Dendritic cell treated with granulocyte-macrophage colony-stimulating factor and Interleukin-4, amounts not matched to agents 40 ng/mL and 50 ng/mL, for 4 days (primary cell): Measurements from ENCODE around the gene PWWP2B.

ENCODE experiments used
- H3K27ac Mint-ChIP-seq: one replicate; pipeline ENCODE4 v1.8.0; 2022; ENCODE audit warnings: mild to moderate bottlenecking, mixed read lengths
- H3K27me3 Mint-ChIP-seq: one replicate; pipeline ENCODE4 v1.8.0; 2022; ENCODE audit warnings: mild to moderate bottlenecking, mixed read lengths
- H3K36me3 Mint-ChIP-seq: one replicate; pipeline ENCODE4 v1.8.0; 2022; ENCODE audit warnings: low read depth, mixed read lengths
- H3K4me1 Mint-ChIP-seq: one replicate; pipeline ENCODE4 v1.8.0; 2022; ENCODE audit warnings: low read depth, mixed read lengths
- H3K4me3 Mint-ChIP-seq: one replicate; pipeline ENCODE4 v1.8.0; 2022; ENCODE audit warnings: mild to moderate bottlenecking, moderate library complexity, mixed read lengths
- H3K9me3 Mint-ChIP-seq: one replicate; pipeline ENCODE4 v1.8.0; 2022; ENCODE audit warnings: mixed read lengths
- intact Hi-C: fragments of 100-400 bp; cut with micrococcal nuclease; formaldehyde crosslinking; loops from one replicate; pipeline ENCODE4 v1.15.0; 2022

PWWP2B gene

GRCh38 chr10:132443605-132443982, 46.6 kb downstream of the PWWP2B start:
- H3K27me3 Mint-ChIP-seq: no peaks in the 10 kb centered on the region
- intact Hi-C loops: no loop called here
- peaks cover 60% of the 10 kb centered on the region for H3K4me1 Mint-ChIP-seq
- H3K36me3 Mint-ChIP-seq: no peaks in the 10 kb centered on the region
- H3K9me3 Mint-ChIP-seq: no peaks in the 10 kb centered on the region
- H3K4me3 Mint-ChIP-seq: no peak overlapping the region
- H3K27ac Mint-ChIP-seq: peak overlapping the region; percentile 86

- Mint-ChIP-seq H3K9me3 (no peaks in the 10 kb centered on the region), H3K36me3 (no peaks in the 10 kb centered on the region), H3K27me3 (no peaks in the 10 kb centered on the region), H3K27ac (peak overlapping the region; percentile 86), H3K4me3 (no peak overlapping the region), H3K4me1 (peaks cover 55% of the 10 kb centered on the region)
- intact Hi-C loops: no loop called here
Observed at GRCh38 chr10:132443983-132444876, 47.2 kb downstream of the PWWP2B start.

GRCh38 chr10:132444877-132445351, 47.9 kb downstream of the PWWP2B start:
- no peak overlapping the region for H3K4me3 Mint-ChIP-seq
- intact Hi-C loops: no loop called here
- no peaks in the 10 kb centered on the region for H3K27me3 Mint-ChIP-seq
- H3K27ac Mint-ChIP-seq: peak overlapping the region; percentile 86
- H3K36me3 Mint-ChIP-seq: no peaks in the 10 kb centered on the region
- H3K4me1 Mint-ChIP-seq: peaks cover 59% of the 10 kb centered on the region
- no peaks in the 10 kb centered on the region for H3K9me3 Mint-ChIP-seq

- peaks cover 63% of the 10 kb centered on the region for H3K4me1 Mint-ChIP-seq
- H3K36me3 Mint-ChIP-seq: no peaks in the 10 kb centered on the region
- intact Hi-C loops: loop anchor here (2.0 kb wide), 1 partner anchor 49 kb away; the partner anchor contains the start of gene PWWP2B
- H3K4me3 Mint-ChIP-seq: no peak overlapping the region
- no peaks in the 10 kb centered on the region for H3K27me3 Mint-ChIP-seq
- peak overlapping the region; percentile 86 for H3K27ac Mint-ChIP-seq
- no peaks in the 10 kb centered on the region for H3K9me3 Mint-ChIP-seq
Observed at GRCh38 chr10:132445516-132446194, 48.7 kb downstream of the PWWP2B start.

- no peaks in the 10 kb centered on the region for H3K36me3 Mint-ChIP-seq
- H3K4me3 Mint-ChIP-seq: peak overlapping the region; percentile 58
- no peaks in the 10 kb centered on the region for H3K27me3 Mint-ChIP-seq
- peak overlapping the region; percentile 86 for H3K27ac Mint-ChIP-seq
- intact Hi-C loops: loop anchor here (2.0 kb wide), 1 partner anchor 49 kb away; the partner anchor contains the start of gene PWWP2B
- H3K4me1 Mint-ChIP-seq: peaks cover 69% of the 10 kb centered on the region
- H3K9me3 Mint-ChIP-seq: no peaks in the 10 kb centered on the region
Observed at GRCh38 chr10:132446195-132446581, 49.2 kb downstream of the PWWP2B start.

GRCh38 chr10:132446661-132447445, 49.9 kb downstream of the PWWP2B start:
- Mint-ChIP-seq H3K27ac (peak overlapping the region; percentile 86), H3K4me3 (peak overlapping the region; percentile 58), H3K4me1 (peaks cover 73% of the 10 kb centered on the region), H3K9me3 (no peaks in the 10 kb centered on the region), H3K36me3 (no peaks in the 10 kb centered on the region), H3K27me3 (no peaks in the 10 kb centered on the region)
- intact Hi-C loops: loop anchor here (2.0 kb wide), 1 partner anchor 50 kb away; the partner anchor contains the start of gene PWWP2B

- Mint-ChIP-seq H3K27me3 (no peaks in the 10 kb centered on the region), H3K9me3 (no peaks in the 10 kb centered on the region), H3K4me1 (peaks cover 72% of the 10 kb centered on the region), H3K4me3 (peak overlapping the region; percentile 21), H3K27ac (peak overlapping the region; percentile 86), H3K36me3 (no peaks in the 10 kb centered on the region)
- intact Hi-C loops: loop anchor here (2.0 kb wide), 1 partner anchor 51 kb away; the partner anchor contains the start of gene PWWP2B
Observed at GRCh38 chr10:132447446-132448247, 50.6 kb downstream of the PWWP2B start.

- Mint-ChIP-seq H3K4me3 (peak overlapping the region; percentile 9), H3K4me1 (peaks cover 78% of the 10 kb centered on the region)
- intact Hi-C loops: no loop called here
Observed at GRCh38 chr10:132448248-132448731, 51.3 kb downstream of the PWWP2B start.

GRCh38 chr10:132449051-132449810, 52.2 kb downstream of the PWWP2B start:
- no peaks in the 10 kb centered on the region for H3K9me3 Mint-ChIP-seq
- H3K4me1 Mint-ChIP-seq: peaks cover 77% of the 10 kb centered on the region
- intact Hi-C loops: no loop called here
- H3K4me3 Mint-ChIP-seq: no peak overlapping the region
- H3K27ac Mint-ChIP-seq: no peak overlapping the region
- peaks cover 2% of the 10 kb centered on the region for H3K27me3 Mint-ChIP-seq
- H3K36me3 Mint-ChIP-seq: no peaks in the 10 kb centered on the region

More at GRCh38 chr10:132448248-132448731, 51.3 kb downstream of the PWWP2B start:
- Mint-ChIP-seq H3K27me3 (no peaks in the 10 kb centered on the region), H3K36me3 (no peaks in the 10 kb centered on the region), H3K9me3 (no peaks in the 10 kb centered on the region), H3K27ac (peak overlapping the region; percentile 86)

GRCh38 chr10:132449811-132450181, 52.8 kb downstream of the PWWP2B start:
- H3K4me1 Mint-ChIP-seq: peaks cover 71% of the 10 kb centered on the region
- intact Hi-C loops: loop anchor here (5.0 to 10.0 kb wide), 2 partner anchors 85 to 112 kb away; partner anchors contain the start of gene INPP5A
- no peak overlapping the region for H3K27ac Mint-ChIP-seq
- H3K36me3 Mint-ChIP-seq: no peaks in the 10 kb centered on the region
- no peak overlapping the region for H3K4me3 Mint-ChIP-seq
- no peaks in the 10 kb centered on the region for H3K9me3 Mint-ChIP-seq
- H3K27me3 Mint-ChIP-seq: peaks cover 3% of the 10 kb centered on the region

- no peaks in the 10 kb centered on the region for H3K36me3 Mint-ChIP-seq
- H3K27me3 Mint-ChIP-seq: peaks cover 10% of the 10 kb centered on the region
- H3K4me1 Mint-ChIP-seq: peaks cover 65% of the 10 kb centered on the region
- H3K9me3 Mint-ChIP-seq: no peaks in the 10 kb centered on the region
- no peak overlapping the region for H3K4me3 Mint-ChIP-seq
- H3K27ac Mint-ChIP-seq: peak overlapping the region; percentile 56
- intact Hi-C loops: loop anchor here (5.0 to 10.0 kb wide), 2 partner anchors 84 to 113 kb away; partner anchors contain the start of gene INPP5A
Observed at GRCh38 chr10:132450466-132450824, 53.4 kb downstream of the PWWP2B start.

- H3K9me3 Mint-ChIP-seq: no peaks in the 10 kb centered on the region
- H3K4me1 Mint-ChIP-seq: peaks cover 60% of the 10 kb centered on the region
Observed at GRCh38 chr10:132450825-132451505, 54.0 kb downstream of the PWWP2B start.

More at GRCh38 chr10:132450825-132451505, 54.0 kb downstream of the PWWP2B start:
- Mint-ChIP-seq H3K36me3 (no peaks in the 10 kb centered on the region), H3K27me3 (peaks cover 10% of the 10 kb centered on the region), H3K27ac (peak overlapping the region; percentile 56), H3K4me3 (no peak overlapping the region)
- intact Hi-C loops: loop anchor here (5.0 to 10.0 kb wide), 2 partner anchors 84 to 114 kb away; partner anchors contain the start of gene INPP5A
